Karpas-422 (cell line): ENCODE measurements around the gene TMEM87B. TPM values are rescaled to one million over a fixed set of nuclear protein-coding genes. Genes with fewer than 3 reads are reported as not detected.
"Not testable (repeated sequence)": the region's sequence is repeated elsewhere in the genome, so short reads cannot be mapped to it uniquely, and the experiment has no call there.

Source experiments
- DNase-seq: peaks from one replicate; pipeline ENCODE4 v3.0.0-alpha.2; 2015
- H2AFZ ChIP-seq: fragments of 200-600 bp; sonication (generic); 2 replicates; pipeline ENCODE4 v1.6.1; 2014; ENCODE audit warnings: antibody characterized with exemption, low read length, mixed read lengths
- H3K27ac ChIP-seq: fragments of 200-600 bp; sonication (generic); 2 replicates; pipeline ENCODE4 v1.5.1; 2014; ENCODE audit warnings: mild to moderate bottlenecking, low read length, moderate library complexity
- H3K27me3 ChIP-seq: fragments of 200-600 bp; sonication (generic); 2 replicates; pipeline ENCODE4 v1.6.1; 2014; ENCODE audit warnings: low read length, mixed read lengths
- H3K36me3 ChIP-seq: fragments of 200-600 bp; sonication (generic); 2 replicates; pipeline ENCODE4 v1.6.1; 2014; ENCODE audit warnings: low read length, mixed read lengths; ENCODE audit not compliant: insufficient read depth
- H3K4me1 ChIP-seq: fragments of 200-600 bp; sonication (generic); 2 replicates; pipeline ENCODE4 v1.6.1; 2014; ENCODE audit warnings: mild to moderate bottlenecking, low read length, mixed read lengths
- H3K4me2 ChIP-seq: fragments of 200-600 bp; sonication (generic); 2 replicates; pipeline ENCODE4 v1.6.1; 2014; ENCODE audit warnings: low read length, low read depth, mild to moderate bottlenecking; ENCODE audit not compliant: poor library complexity, severe bottlenecking
- H3K4me3 ChIP-seq: fragments of 200-600 bp; sonication (generic); 2 replicates; pipeline ENCODE4 v1.5.1; 2014; ENCODE audit warnings: mild to moderate bottlenecking, antibody characterized with exemption, low read length, mixed read lengths
- H3K79me2 ChIP-seq: fragments of 200-600 bp; sonication (generic); 2 replicates; pipeline ENCODE4 v1.6.1; 2014; ENCODE audit warnings: mild to moderate bottlenecking, low read length, mixed read lengths
- H3K9ac ChIP-seq: fragments of 200-600 bp; sonication (generic); 2 replicates; pipeline ENCODE4 v1.6.0; 2014; ENCODE audit warnings: low read length
- H3K9me2 ChIP-seq: fragments of 200-600 bp; sonication (generic), shearing (Covaris generic); replicated peaks from 2 replicates; pipeline ENCODE4 v1.6.0; 2014; ENCODE audit warnings: mild to moderate bottlenecking, low read length, moderate library complexity; ENCODE audit not compliant: insufficient read depth
- H3K9me3 ChIP-seq: fragments of 300-700, 200-600 bp; sonication (generic); 2 replicates; pipeline ENCODE4 v1.6.1; 2014; ENCODE audit warnings: low read length, mixed read lengths
- H4K20me1 ChIP-seq: fragments of 200-600 bp; sonication (generic); 2 replicates; pipeline ENCODE4 v1.6.1; 2014; ENCODE audit warnings: mild to moderate bottlenecking, antibody characterized with exemption, low read length, low read depth; ENCODE audit not compliant: insufficient read depth
- total RNA-seq: library from RNA; depleted of rRNA; stranded (reverse); fragments of >200 nt; shearing (Covaris generic); gene quantifications from 2 replicates; pipeline ENCODE4 v1.2.3, GENCODE V29; 2014; ENCODE audit warnings: low replicate concordance

The TMEM87B gene
- total RNA-seq, 1 experiment from 2014 or later, result 25.5 TPM

DNA sequence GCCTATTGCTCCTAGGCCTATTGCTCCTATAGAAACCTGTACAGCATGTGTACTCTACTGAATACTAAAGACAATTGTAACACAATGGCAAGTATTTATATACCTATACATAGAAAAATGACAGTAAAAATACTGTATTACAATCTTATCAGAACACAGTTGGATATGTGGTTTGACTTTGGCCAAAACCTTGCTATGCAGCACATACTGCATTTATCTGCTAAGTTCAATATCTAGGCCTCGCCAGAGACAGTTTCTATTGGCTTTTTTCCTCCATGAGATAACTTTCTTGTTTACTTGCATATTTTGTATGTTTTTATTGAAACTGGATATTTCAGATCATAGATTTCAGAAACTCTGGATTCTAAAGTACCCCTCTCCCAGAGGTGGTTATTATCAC lies 19.3 kb upstream of the TMEM87B start:
- no peak for DNase-seq
- Histone ChIP-seq H2AFZ (no peak overlapping the region), H3K27ac (no peak overlapping the region), H3K4me2 (no peak overlapping the region), H4K20me1 (no peaks in the 10 kb centered on the region), H3K9me2 (no peaks in the 10 kb centered on the region), H3K27me3 (no peaks in the 10 kb centered on the region), H3K9ac (no peak overlapping the region), H3K9me3 (peaks cover 2% of the 10 kb centered on the region; the same call in 1 of the 2 replicates), H3K79me2 (no peaks in the 10 kb centered on the region), H3K4me3 (no peak overlapping the region), H3K4me1 (no peaks in the 10 kb centered on the region), H3K36me3 (no peaks in the 10 kb centered on the region)

- H3K4me1 ChIP-seq, H3K27ac ChIP-seq, H3K27me3 ChIP-seq, H3K4me2 ChIP-seq, H3K9me2 ChIP-seq, H3K79me2 ChIP-seq, DNase-seq, H4K20me1 ChIP-seq, H3K4me3 ChIP-seq, H3K36me3 ChIP-seq, H3K9me3 ChIP-seq, H2AFZ ChIP-seq, H3K9ac ChIP-seq: not testable (repeated sequence)
These were observed 15.5 kb upstream of the TMEM87B start for GRCh38 chr2:112039556-112039955.

DNA sequence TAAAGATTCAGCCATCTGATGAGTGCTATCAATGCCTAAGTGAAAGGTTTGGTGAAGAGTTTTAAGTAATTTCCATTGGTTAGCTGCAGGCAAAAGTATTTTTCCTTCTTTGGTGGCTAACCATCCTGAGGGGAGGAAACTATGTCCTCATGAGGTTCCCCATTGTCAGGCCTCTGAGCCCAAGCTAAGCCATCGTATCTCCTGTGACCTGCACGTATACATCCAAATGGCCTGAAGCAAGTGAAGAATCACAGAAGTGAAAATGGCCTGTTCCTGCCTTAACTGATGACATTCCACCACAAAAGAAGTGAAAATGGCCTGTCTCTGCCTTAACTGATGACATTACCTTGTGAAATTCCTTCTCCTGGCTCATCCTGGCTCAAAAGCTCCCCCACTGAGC lies 15.0 kb upstream of the TMEM87B start:
- not testable (repeated sequence) for H3K4me1 ChIP-seq, H3K27ac ChIP-seq, H4K20me1 ChIP-seq

DNA sequence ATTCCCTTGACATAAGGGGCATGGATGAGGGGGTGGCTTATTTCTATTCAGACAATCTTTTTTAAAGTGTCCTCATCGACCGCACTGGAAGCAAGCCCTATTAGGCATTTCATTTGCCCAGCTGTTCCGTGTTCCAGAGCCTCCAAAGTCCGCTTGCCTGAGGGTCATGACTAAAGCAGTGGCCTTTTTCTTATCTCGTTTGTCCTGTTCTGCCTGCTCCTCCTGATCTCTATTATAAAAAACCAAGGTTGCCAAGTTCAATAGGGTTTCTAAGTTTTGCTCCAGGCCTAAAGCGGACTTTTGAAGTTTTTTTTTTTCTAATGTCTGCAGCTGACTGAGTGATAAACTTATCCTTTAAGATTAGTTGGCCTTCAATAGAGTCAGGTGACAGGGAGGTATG lies 13.6 kb upstream of the TMEM87B start:
- not testable (repeated sequence) for H3K9ac ChIP-seq, DNase-seq, H3K36me3 ChIP-seq, H3K9me3 ChIP-seq, H3K4me1 ChIP-seq, H3K9me2 ChIP-seq, H3K27ac ChIP-seq, H3K27me3 ChIP-seq, H3K4me2 ChIP-seq, H2AFZ ChIP-seq, H3K4me3 ChIP-seq, H4K20me1 ChIP-seq, H3K79me2 ChIP-seq

More for the DNA sequence above, 15.0 kb upstream of the TMEM87B start:
- not testable (repeated sequence) for H3K79me2 ChIP-seq, H3K27me3 ChIP-seq, H2AFZ ChIP-seq, H3K9me3 ChIP-seq, H3K9ac ChIP-seq, DNase-seq, H3K4me3 ChIP-seq, H3K9me2 ChIP-seq, H3K4me2 ChIP-seq, H3K36me3 ChIP-seq

DNA sequence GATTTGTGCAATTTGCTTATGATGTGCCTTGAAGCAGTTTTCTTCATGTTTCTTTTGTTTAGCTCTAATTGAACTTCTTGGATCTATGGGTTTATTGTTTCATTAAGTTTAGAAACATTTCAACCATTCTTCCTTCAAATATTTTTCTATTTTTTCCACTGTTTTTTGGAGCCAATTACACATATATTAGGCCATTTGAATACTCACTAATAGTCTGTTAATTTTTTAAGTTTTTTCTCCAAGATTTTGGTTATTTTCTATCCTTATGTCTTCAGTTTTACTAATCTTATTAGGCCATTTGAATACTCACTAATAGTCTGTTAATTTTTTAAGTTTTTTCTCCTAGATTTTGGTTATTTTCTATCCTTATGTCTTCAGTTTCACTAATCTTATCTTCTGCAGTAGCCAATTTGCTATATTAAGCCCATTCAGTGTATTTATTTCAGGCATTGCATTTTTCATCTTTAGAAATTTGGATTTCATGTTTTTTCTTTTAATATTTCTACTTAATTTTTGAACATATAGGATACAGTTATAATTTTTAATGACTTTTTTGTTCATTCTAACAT lies 9.5 kb upstream of the TMEM87B start:
- H4K20me1 ChIP-seq, result no peaks in the 10 kb centered on the region
- no peaks in the 10 kb centered on the region for H3K9me3 ChIP-seq
- H2AFZ ChIP-seq, result no peak overlapping the region
- H3K27ac ChIP-seq, result no peak overlapping the region
- H3K79me2 ChIP-seq, result no peaks in the 10 kb centered on the region
- no peaks in the 10 kb centered on the region for H3K9me2 ChIP-seq
- H3K4me1 ChIP-seq, result no peaks in the 10 kb centered on the region
- H3K36me3 ChIP-seq, result no peaks in the 10 kb centered on the region
- no peaks in the 10 kb centered on the region for H3K27me3 ChIP-seq
- H3K9ac ChIP-seq, result no peak overlapping the region
- no peak for DNase-seq
- no peak overlapping the region for H3K4me2 ChIP-seq
- H3K4me3 ChIP-seq, result no peak overlapping the region

DNA sequence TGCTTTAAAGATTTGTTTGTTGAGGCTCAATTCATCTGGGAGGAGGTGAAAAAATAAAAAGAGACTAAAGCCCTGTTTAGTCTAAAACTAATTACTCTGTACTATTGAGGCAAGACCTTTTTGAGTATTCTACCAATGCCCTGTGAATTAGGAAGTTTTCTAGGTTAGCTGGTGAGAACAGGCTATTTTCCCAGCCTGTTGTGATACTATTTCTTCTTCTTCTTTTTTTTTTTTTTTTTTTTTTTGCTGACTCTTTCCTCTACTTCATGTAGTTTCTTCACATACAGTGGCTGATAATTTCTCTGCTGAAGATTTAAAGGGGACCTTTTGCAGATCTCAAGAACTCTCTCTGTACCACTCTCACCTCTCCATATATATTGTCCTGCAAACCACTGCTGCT lies 8.8 kb upstream of the TMEM87B start:
- no peaks in the 10 kb centered on the region for H3K36me3 ChIP-seq
- no peak overlapping the region for H3K9ac ChIP-seq
- no peaks in the 10 kb centered on the region for H3K9me3 ChIP-seq
- no peak overlapping the region for H3K4me3 ChIP-seq
- DNase-seq, result no peak
- no peaks in the 10 kb centered on the region for H3K79me2 ChIP-seq
- H2AFZ ChIP-seq, result no peak overlapping the region
- H3K27me3 ChIP-seq, result no peaks in the 10 kb centered on the region
- H3K4me2 ChIP-seq, result no peak overlapping the region
- no peaks in the 10 kb centered on the region for H4K20me1 ChIP-seq
- no peaks in the 10 kb centered on the region for H3K9me2 ChIP-seq
- H3K27ac ChIP-seq, result no peak overlapping the region
- no peaks in the 10 kb centered on the region for H3K4me1 ChIP-seq

DNA sequence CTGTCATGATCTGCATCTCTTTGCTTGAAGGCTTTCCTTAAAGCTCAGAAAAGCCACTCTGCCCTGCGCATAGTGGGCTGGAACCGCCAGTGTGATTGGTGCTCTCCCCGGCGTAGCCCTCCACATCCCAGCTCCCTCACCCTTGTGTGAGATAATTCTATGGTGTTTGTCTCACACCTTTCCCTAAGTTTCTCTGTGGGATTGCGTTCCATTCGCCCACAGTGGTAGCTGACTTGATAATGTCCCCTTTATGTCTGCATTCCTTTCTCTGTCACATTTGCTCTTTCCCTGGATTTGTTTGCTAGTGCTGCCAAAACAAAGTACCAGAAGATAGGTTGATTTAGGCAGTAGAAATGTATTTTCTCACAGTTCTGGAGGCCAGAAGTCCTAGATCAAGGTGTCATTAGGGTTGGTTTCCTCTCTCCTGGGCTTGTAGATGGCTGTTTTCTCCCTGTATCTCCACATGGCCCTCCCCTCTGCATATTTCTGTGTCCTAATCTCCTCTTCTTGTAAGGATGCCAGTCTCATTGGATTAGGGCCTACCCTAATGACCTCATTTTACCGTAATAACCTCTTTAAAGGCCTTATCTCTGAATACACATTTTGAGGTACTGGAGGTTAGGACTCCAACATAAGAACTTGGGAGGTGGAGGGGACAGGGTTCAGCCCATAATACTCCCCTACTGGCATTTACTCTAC lies 7.4 kb upstream of the TMEM87B start:
- no peak overlapping the region for H3K27ac ChIP-seq
- H3K27me3 ChIP-seq, result no peaks in the 10 kb centered on the region
- H4K20me1 ChIP-seq, result no peaks in the 10 kb centered on the region
- H3K9ac ChIP-seq, result no peak overlapping the region
- H3K4me2 ChIP-seq, result no peak overlapping the region
- DNase-seq, result no peak
- no peaks in the 10 kb centered on the region for H3K4me1 ChIP-seq
- H2AFZ ChIP-seq, result no peak overlapping the region
- no peak overlapping the region for H3K4me3 ChIP-seq
- no peaks in the 10 kb centered on the region for H3K9me3 ChIP-seq
- no peaks in the 10 kb centered on the region for H3K9me2 ChIP-seq
- H3K36me3 ChIP-seq, result no peaks in the 10 kb centered on the region
- H3K79me2 ChIP-seq, result no peaks in the 10 kb centered on the region

DNA sequence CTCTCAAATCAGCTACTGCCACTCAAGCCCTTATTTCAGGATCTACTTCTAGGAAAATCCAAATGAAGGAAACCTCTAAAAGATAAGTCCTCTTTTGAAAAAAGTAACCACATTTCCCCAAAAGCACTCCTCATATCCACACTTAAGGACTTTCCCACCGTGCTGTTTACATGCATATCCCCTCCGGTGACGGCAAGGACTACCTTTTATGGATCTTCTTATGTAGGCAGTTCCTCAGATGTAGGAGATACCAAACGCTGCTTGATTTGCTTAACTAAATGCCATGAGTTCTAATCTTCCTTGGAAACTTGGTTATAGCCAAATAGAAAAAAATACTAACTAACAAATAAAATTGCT lies 6.9 kb upstream of the TMEM87B start:
- Histone ChIP-seq H3K9me2 (no peaks in the 10 kb centered on the region), H3K4me2 (no peak overlapping the region), H2AFZ (no peak overlapping the region), H3K9me3 (no peaks in the 10 kb centered on the region), H3K27me3 (no peaks in the 10 kb centered on the region), H3K36me3 (no peaks in the 10 kb centered on the region), H3K4me3 (no peak overlapping the region), H3K9ac (no peak overlapping the region), H3K79me2 (no peaks in the 10 kb centered on the region), H3K4me1 (peaks cover under 1% of the 10 kb centered on the region), H3K27ac (no peak overlapping the region), H4K20me1 (no peaks in the 10 kb centered on the region)
- DNase-seq, result no peak
